Activated B cell treated with CpG ODN at 0.5 μM for 24 hours (primary cell): Measurements from ENCODE around the gene KLF16. TPM values are rescaled to one million over a fixed set of nuclear protein-coding genes. Genes with fewer than 3 reads are reported as not detected.

Experiments used
- ATAC-seq: fragments of 200-7000 bp; cut with Tn5 transposase; one replicate; pipeline ENCODE4 v1.10.0; 2021; ENCODE audit warnings: low read depth, mild to moderate bottlenecking, moderate library complexity
- CTCF ChIA-PET: fragments of 350-600 bp; sonication (Branson Sonifier 250); formaldehyde crosslinking; loops from one replicate; lab custom pipeline; 2021; ENCODE audit warnings: antibody characterized with exemption; lab: Charles Lee
- POLR2A ChIA-PET: fragments of 350-600 bp; sonication (Branson Sonifier 250); formaldehyde crosslinking; loops from one replicate; lab custom pipeline; 2021; ENCODE audit warnings: antibody characterized with exemption; lab: Charles Lee
- DNase-seq: peaks from one replicate; pipeline ENCODE4 v3.0.0; 2022
- H3K27ac Mint-ChIP-seq: one replicate; pipeline ENCODE4 v1.8.0; 2020; ENCODE audit warnings: mixed read lengths
- H3K27me3 Mint-ChIP-seq: one replicate; pipeline ENCODE4 v1.8.0; 2021; ENCODE audit warnings: mixed read lengths
- H3K36me3 Mint-ChIP-seq: one replicate; pipeline ENCODE4 v1.8.0; 2021; ENCODE audit warnings: low read depth, mixed read lengths
- H3K4me1 Mint-ChIP-seq: one replicate; pipeline ENCODE4 v1.8.0; 2021; ENCODE audit warnings: mixed read lengths
- H3K4me3 Mint-ChIP-seq: one replicate; pipeline ENCODE4 v1.8.0; 2020; ENCODE audit warnings: mild to moderate bottlenecking, mixed read lengths
- H3K9me3 Mint-ChIP-seq: one replicate; pipeline ENCODE4 v1.8.0; 2020; ENCODE audit warnings: mixed read lengths
- CTCF ChIP-seq: fragments of 200-600 bp; IDR thresholded peaks from one replicate; pipeline ENCODE4 v1.8.0; 2022; ENCODE audit warnings: antibody characterized with exemption, mild to moderate bottlenecking
- intact Hi-C: fragments of 100-400 bp; cut with micrococcal nuclease; formaldehyde crosslinking; loops from one replicate; pipeline ENCODE4 v1.15.1; 2024
- total RNA-seq: library from RNA; stranded (reverse); gene quantifications from 2 replicates; pipeline ENCODE4 v1.2.3, GENCODE V29; 2022

The KLF16 gene
- 21.5 and 25.2 TPM in 2 replicates for total RNA-seq

DNA sequence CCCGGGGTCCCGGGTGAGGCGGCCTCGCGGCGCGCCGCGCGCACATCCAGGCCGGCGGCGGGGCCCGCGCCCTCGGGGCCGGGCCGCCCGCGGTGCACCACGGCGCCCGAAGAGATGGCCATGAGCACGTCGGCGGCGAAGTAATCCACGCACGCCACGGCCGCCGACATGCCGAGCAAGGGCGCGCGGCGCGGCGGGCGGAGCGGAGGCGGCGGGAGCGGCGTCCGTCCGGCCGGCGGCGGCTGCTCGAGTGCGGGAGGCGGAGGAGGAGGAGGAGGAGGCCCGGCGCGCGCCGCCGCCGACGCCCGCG, at the start of gene KLF16:
Gene KLF16, minus strand, starts transcription at position 252 of the 310 bp plus-strand sequence. Its CDS starts 82 bp downstream, at position 170.
- Mint-ChIP-seq H3K27me3 (no peaks in the 10 kb centered on the region), H3K4me3 (peak within 1 kb of the TSS; percentile 92), H3K4me1 (peaks cover 42% of the 10 kb centered on the region), H3K36me3 (peaks cover 2% of the 10 kb centered on the region), H3K27ac (peak within 1 kb of the TSS; percentile 92), H3K9me3 (no peaks in the 10 kb centered on the region)
- CTCF ChIA-PET = no interaction called here
- POLR2A ChIA-PET = no interaction called here
- ATAC-seq (no peak), DNase-seq (no peak)
- intact Hi-C loops = loop anchor here (1.0 to 5.0 kb wide), 3 partner anchors 189 to 406 kb away; partner anchors contain the start of gene MKNK2
- TF ChIP-seq CTCF = no peak

- ChIA-PET CTCF (no interaction called here), POLR2A (interaction anchor here (1.2 kb wide), 1 partner anchor 16 kb away, joined by 3 read pairs; no protein-coding TSS in a partner anchor)
- Mint-ChIP-seq H3K27ac (no peak overlapping the region), H3K4me3 (no peak overlapping the region), H3K27me3 (no peaks in the 10 kb centered on the region), H3K9me3 (no peaks in the 10 kb centered on the region), H3K36me3 (peaks cover 23% of the 10 kb centered on the region), H3K4me1 (peaks cover 24% of the 10 kb centered on the region)
- no peak for DNase-seq
- intact Hi-C loops = no loop called here
- ATAC-seq = no peak
- TF ChIP-seq CTCF = no peak
Observed at GRCh38 chr19:1912760-1913505, 49.6 kb upstream of the KLF16 start.

GRCh38 chr19:1911995-1912394, 48.6 kb upstream of the KLF16 start:
- ATAC-seq = no peak

DNA sequence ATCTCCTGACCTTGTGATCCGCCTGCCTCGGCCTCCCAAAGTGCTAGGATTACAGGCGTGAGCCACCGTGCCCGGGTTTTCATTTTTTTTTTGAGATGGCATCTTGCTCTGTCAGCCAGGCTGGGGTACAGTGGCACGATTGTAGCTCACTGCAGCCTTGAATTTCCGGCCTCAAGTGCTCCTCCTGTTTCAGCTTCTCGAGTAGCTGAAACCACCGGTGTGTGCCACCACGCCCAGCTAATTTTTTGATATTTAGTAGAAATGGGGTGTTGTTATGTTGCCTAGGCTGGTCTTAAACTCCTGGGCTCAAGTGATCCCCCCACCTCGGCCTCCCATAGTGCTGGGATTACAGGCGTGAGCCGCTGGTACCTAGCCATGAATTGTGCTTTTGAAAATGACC, 47.7 kb upstream of the KLF16 start:
- H3K36me3 Mint-ChIP-seq = peaks cover 18% of the 10 kb centered on the region
- ChIA-PET POLR2A (interaction anchor here (0.6 to 1.6 kb wide), 4 partner anchors 8 to 35 kb away, joined by 3 to 6 read pairs (median 4); no protein-coding TSS in a partner anchor), CTCF (no interaction called here)
- intact Hi-C loops = no loop called here
- no peak for TF ChIP-seq CTCF
- DNase-seq = no peak
- no peaks in the 10 kb centered on the region for H3K9me3 Mint-ChIP-seq
- peaks cover 30% of the 10 kb centered on the region for H3K4me1 Mint-ChIP-seq
- H3K4me3 Mint-ChIP-seq = no peak overlapping the region
- no peak for ATAC-seq
- H3K27me3 Mint-ChIP-seq = no peaks in the 10 kb centered on the region
- no peak overlapping the region for H3K27ac Mint-ChIP-seq

More at GRCh38 chr19:1911995-1912394, 48.6 kb upstream of the KLF16 start:
- Mint-ChIP-seq H3K9me3 (no peaks in the 10 kb centered on the region), H3K27ac (no peak overlapping the region), H3K36me3 (peaks cover 19% of the 10 kb centered on the region), H3K4me3 (no peak overlapping the region), H3K4me1 (peaks cover 30% of the 10 kb centered on the region), H3K27me3 (no peaks in the 10 kb centered on the region)
- CTCF ChIA-PET = no interaction called here
- no peak for DNase-seq
- TF ChIP-seq CTCF = no peak
- POLR2A ChIA-PET = interaction anchor here (0.7 to 1.6 kb wide), 2 partner anchors 12 to 235 kb away, joined by 3 to 4 read pairs; no protein-coding TSS in a partner anchor
- intact Hi-C loops = no loop called here

DNA sequence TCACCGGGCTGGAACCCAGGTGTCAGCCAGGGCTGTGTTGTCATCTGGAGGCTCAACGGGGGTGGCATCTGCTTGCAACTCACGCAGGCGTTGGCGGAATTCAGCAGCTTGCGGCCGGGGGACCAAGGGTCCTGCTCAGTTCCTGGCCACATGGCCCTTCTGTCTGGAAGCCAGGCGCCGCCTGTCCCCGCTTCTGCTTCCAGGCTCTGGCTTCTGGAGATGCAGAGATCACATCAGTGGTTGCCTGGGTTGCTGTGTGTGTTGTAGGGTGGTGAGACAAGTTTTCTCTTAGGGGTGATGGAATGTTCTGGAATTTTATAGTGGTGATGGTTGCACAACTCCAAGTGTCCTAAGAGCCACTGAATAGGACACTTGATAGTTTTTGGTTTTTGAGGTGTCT, 46.8 kb upstream of the KLF16 start:
- intact Hi-C loops = no loop called here
- Mint-ChIP-seq H3K4me3 (no peak overlapping the region), H3K27ac (peak overlapping the region; percentile 42), H3K36me3 (peaks cover 16% of the 10 kb centered on the region), H3K9me3 (no peaks in the 10 kb centered on the region), H3K27me3 (no peaks in the 10 kb centered on the region), H3K4me1 (peaks cover 36% of the 10 kb centered on the region)
- no peak for TF ChIP-seq CTCF
- no peak for ATAC-seq
- DNase-seq = no peak
- CTCF ChIA-PET = no interaction called here
- POLR2A ChIA-PET = interaction anchor here (0.7 to 1.0 kb wide), 2 partner anchors 11 to 13 kb away, joined by 6 read pairs; no protein-coding TSS in a partner anchor
